GM18499 (cell line): Measurements from ENCODE around the gene CRMP1.
"Not testable (repeated sequence)": the region's sequence is repeated elsewhere in the genome, so short reads cannot be mapped to it uniquely, and the experiment has no call there.

ENCODE experiments used
- ATAC-seq: cut with Tn5 transposase; IDR thresholded peaks from one replicate; pipeline ENCODE4 v1.9.1; 2021; ENCODE audit warnings: moderate number of reproducible peaks; ENCODE audit not compliant: insufficient read depth, unreplicated experiment

Gene CRMP1

DNA sequence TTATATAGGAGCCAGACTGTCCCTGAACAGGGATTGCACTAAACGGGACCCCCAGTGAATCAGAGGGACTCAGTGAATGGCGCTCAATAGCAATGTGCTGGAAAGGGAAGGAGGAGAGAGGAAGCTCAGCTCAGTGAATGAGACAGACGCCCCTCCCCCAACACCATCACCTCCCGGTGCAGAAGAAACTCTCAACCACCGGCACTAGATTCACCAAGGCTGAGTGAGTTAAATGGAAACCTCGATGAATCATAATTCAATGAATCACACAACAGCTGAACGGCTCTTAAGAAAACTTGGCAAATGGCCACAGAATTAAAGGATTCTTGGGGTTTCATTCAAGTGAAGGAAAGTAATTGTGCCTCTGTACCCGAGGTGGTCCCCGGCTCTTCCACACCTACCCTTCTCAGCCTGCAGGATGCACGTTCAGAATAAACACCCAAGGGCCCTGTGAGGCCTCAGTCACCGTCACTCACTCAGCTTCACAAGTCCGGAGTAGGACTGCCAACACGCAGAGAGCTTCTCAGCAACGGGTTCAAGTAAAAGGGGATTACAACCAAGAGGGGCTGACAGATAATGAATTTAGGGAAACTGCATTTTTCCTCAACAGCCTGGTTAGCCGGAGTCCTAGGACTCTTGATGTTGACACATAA, 29.3 kb downstream of the CRMP1 start:
- ATAC-seq: no peak

DNA sequence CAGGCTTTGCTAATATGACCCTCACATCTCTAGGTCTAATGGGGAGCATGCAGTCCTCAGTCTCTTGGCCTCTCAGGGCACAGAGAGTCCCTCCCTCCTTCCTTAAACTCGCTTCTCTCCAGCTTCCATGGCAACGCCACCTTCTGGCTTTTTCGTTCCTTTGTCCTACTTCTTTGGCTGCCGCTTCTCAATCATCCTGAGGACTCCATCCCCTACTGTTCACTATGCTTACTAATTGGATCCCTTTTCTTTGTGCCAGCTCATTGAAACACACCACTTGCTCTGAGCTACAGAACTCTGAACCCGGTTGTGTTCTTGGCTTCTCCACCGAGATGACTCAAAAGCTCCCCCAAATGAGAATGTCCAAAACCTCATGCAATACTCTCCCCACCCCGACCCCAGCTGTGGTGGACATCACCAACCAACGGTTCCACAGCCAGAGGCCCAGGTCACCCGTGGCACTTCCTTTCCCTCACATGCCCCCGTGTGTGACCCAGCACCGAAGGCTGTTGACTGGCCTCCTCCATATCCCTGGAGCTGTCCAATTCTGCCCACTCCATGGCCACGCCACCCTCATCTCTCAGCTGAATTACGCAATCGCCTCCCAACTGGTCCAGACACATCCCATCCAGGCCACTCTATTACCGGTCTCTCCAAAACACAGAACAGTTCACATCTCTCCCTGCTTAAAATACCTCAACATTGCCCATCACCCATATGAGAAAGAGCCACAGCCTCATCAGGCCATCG, 34.7 kb downstream of the CRMP1 start:
- no peak for ATAC-seq

DNA sequence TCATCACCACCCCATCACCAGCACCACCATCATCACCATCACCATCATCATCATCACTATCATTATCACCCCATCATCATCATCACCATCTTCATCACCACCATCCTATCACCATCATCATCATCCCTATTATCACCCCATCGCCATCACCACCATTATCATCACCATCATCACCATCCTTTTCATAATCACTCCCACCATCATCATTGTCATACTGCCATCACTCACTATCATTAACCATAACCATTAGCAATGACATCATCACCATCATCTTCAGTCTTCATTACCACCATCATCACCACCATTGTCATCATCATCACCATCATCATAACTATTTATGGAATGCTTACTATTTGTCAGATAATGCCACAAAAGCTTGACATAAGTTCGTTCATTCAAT, 35.7 kb downstream of the CRMP1 start:
- ATAC-seq: no peak

GRCh38 chr4:5856362-5856761, 36.5 kb downstream of the CRMP1 start:
- not testable (repeated sequence) for ATAC-seq

GRCh38 chr4:5854929-5855328, 38.0 kb downstream of the CRMP1 start:
- ATAC-seq: no peak

DNA sequence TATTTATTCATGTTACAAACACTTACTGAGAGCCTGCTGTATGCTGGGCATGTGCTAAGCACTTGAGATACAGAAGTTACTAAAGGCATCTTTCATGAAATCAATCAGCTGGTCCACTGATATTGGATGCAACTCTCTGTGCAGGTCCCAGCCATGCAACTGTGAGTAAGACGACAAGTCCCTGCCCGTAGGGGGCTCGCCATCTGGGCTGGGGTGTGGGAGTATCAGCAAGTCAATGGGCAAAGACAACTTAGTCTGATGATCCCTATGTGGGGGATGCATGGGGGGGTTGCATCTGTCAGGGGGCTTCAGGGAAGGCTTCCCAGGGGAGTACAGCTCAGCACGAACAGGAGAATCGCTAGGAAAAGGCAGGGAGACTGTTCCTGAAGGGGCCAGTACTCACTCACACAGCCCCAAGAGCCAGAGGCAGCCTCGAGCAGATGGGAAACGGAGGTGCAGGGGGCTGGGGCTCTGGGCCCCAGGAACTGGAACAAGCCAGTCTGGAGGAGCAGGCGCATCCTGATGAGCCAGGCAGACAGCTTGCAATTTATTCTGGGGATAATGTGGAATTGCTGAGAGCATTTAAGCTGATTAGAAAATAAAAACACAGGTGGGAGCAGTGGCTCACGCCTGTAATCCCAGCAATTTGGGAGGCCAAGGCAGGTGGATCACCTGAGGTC, 40.2 kb downstream of the CRMP1 start:
- ATAC-seq: no peak

- ATAC-seq: no peak
Observed at GRCh38 chr4:5851637-5852301, 41.1 kb downstream of the CRMP1 start.

- no peak for ATAC-seq
Observed at GRCh38 chr4:5845035-5845905, 47.6 kb downstream of the CRMP1 start.

DNA sequence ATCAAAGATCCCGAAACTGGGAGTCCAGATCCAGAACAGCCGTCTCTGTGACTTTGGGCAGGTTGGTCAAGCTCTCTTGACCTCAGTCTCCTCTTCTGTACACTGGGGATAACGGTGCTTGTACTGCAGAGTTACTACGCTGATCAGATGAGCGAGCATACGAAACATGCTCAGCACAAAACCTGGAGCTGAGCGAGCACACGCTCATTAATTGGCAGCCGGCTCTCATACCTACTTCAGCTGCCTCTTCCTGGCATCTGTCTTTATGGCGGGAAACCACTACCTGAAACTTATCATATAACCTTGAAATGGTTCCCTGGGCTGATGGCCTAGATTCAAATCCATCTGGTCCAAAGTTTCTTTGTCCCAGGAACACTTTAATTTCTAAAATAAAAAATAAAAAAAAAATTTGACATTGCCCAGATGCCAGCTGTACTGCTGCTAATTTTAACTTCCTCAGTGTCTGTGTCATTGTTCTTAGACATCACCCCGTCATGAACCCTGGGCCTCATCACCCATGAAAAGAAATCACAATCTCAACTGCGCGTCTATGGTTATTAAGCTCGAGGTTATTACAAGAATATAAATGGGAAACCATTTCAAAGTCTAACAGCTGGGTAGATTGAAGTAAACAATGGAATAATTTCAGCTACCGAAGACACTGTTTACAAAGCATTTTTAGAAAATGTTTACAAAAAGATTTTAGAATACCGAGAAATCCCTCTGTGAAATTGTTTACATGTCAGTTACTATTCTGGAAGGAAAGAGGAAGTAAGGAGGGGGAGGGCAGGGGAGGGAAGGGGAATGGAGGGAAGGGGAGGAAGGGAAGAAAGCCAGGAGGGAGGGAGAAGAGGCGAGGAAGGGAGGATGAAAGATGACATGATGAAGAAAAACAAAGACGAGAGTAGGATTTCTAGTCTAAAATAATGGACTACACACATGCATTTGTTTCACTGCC, 49.0 kb downstream of the CRMP1 start:
- ATAC-seq: no peak

DNA sequence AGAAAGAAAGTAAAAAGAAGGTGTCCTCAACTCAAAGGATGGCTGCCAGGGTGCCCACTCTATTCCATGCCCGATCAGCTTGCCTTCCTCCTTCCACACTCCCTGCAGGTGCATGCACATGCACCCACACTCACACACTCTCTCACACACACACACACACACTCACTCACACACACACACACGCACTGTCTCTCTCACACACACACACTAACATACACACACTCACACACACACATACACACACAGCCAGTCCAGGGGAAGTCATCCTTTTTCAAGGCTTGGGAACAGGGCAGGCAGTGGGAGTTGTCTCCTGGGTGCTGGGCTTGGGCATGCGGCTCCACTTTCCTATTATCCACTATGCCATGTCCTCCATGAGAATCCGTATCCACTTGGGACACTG, 50.4 kb downstream of the CRMP1 start:
- no peak for ATAC-seq

GRCh38 chr4:5839751-5840674, 52.9 kb downstream of the CRMP1 start:
- no peak for ATAC-seq

- ATAC-seq: no peak
Observed at GRCh38 chr4:5839332-5839731, 53.6 kb downstream of the CRMP1 start.

DNA sequence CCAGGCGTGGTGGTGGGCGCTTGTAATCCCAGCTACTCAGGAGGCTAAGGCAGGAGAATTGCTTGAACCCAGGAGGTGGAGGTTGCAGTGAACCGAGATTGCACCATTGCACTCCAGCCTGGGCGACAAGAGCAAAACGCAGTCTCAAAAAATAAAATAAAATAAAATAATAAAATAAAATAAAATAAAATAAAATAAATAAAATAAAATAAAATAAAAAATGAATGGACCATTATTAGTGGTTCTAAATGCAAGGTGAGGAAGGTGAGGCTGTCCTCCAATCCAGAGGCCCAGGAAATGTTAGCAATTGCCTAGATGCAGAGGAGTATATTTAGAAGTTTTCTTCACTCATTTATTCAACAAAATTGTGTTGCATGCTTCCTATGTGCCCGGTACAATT, 55.4 kb downstream of the CRMP1 start:
- ATAC-seq: not testable (repeated sequence)

GRCh38 chr4:5836943-5837342, 55.9 kb downstream of the CRMP1 start:
- ATAC-seq: no peak

DNA sequence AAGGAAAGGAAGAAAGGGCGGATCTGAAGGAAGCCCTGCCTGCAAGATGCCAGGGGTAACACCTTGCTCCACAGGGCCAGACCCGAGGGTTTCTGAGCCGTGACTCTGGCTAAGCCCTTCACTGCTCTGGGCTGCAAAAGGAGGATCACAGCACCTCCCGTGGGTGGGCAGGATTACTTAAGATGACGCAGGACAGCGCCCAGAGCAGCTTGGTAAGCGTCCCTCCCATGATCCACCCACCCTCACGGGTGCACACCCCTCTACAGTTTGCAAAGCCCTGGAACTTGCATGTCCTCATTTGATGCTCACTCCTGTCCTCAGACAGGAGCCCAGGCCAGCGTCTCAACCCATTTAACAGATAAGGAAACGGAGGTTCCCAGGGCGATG, 64.9 kb downstream of the CRMP1 start:
- no peak for ATAC-seq

DNA sequence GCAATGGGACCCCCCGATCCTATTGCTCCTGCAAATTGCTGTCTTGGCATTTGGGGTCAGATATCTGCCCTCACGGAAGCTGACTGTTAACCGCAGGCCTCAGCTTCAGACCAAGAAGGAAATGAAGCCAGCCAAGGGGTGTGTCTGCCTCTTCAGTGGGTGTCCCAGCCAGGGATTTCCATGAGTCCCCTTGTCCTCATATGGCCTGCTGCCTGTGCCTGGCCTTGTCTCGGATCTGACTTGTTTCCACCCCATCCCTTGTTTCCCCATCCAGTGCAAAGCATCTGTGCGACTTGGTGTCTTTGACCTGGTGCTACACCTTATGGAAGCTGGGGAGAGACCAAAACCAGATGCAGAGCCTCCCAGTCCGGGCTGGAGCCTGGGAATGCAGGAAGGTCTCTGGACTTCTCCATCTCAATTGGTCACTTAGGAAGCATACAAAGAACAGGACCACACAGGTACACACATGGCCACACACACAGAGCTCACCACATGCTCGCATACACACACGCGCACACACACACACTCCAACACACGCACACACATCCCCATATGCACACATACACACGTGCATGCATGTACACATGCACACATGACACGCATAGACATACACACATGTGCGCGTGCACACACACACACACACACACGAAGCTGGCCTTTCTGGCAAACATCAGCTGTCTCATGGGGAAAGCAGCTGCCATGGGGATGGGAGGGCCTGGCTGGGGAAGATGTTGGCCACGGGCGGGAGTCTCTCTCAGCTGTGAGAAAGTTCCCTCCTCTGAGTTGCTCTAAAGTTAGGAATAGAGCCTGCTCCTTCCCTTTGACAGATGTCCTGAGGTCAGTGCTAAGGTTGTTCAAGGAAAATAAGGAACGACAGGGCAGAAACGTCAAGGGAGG, 65.5 kb downstream of the CRMP1 start:
- ATAC-seq: no peak
